Measurements from ENCODE around the gene CDC5L.

DNA sequence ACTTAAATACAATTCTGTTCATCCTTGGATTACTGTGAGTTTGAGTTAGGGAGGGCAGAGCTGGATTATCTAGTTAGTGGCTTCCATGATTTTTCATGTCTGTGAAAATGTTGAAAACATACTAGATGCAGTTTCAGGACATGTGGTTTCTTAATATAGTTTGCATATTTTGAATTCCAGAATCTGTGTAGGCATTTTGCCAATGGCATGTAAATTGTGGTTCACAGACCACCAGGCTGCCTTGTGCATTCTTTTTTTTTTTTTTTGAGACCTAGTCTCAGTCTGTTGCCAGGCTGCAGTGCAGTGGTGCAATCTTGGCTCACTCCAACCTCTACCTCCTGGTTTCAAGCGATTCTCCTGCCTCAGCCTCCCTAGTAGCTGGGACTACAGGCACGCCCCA, 42.8 kb downstream of the CDC5L start:
- TF ChIP-seq, protein P1, sequence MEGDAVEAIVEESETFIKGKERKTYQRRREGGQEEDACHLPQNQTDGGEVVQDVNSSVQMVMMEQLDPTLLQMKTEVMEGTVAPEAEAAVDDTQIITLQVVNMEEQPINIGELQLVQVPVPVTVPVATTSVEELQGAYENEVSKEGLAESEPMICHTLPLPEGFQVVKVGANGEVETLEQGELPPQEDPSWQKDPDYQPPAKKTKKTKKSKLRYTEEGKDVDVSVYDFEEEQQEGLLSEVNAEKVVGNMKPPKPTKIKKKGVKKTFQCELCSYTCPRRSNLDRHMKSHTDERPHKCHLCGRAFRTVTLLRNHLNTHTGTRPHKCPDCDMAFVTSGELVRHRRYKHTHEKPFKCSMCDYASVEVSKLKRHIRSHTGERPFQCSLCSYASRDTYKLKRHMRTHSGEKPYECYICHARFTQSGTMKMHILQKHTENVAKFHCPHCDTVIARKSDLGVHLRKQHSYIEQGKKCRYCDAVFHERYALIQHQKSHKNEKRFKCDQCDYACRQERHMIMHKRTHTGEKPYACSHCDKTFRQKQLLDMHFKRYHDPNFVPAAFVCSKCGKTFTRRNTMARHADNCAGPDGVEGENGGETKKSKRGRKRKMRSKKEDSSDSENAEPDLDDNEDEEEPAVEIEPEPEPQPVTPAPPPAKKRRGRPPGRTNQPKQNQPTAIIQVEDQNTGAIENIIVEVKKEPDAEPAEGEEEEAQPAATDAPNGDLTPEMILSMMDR (IDR thresholded peaks at IDR 0.05 in 2 of 3, conservative IDR thresholded peaks at IDR 0.05 in 1 of 3; ENCODE audit: borderline replicate concordance in 1 of 3, insufficient read depth in 1 of 3, low read depth in 2 of 3, low read length in 2 of 3): no peak
- TF ChIP-seq EZH2 (IDR thresholded peaks at IDR 0.05) (no peak), CEBPB (IDR thresholded peaks at IDR 0.05; ENCODE audit: low read depth) (no peak)
- TF ChIP-seq, protein P2, sequence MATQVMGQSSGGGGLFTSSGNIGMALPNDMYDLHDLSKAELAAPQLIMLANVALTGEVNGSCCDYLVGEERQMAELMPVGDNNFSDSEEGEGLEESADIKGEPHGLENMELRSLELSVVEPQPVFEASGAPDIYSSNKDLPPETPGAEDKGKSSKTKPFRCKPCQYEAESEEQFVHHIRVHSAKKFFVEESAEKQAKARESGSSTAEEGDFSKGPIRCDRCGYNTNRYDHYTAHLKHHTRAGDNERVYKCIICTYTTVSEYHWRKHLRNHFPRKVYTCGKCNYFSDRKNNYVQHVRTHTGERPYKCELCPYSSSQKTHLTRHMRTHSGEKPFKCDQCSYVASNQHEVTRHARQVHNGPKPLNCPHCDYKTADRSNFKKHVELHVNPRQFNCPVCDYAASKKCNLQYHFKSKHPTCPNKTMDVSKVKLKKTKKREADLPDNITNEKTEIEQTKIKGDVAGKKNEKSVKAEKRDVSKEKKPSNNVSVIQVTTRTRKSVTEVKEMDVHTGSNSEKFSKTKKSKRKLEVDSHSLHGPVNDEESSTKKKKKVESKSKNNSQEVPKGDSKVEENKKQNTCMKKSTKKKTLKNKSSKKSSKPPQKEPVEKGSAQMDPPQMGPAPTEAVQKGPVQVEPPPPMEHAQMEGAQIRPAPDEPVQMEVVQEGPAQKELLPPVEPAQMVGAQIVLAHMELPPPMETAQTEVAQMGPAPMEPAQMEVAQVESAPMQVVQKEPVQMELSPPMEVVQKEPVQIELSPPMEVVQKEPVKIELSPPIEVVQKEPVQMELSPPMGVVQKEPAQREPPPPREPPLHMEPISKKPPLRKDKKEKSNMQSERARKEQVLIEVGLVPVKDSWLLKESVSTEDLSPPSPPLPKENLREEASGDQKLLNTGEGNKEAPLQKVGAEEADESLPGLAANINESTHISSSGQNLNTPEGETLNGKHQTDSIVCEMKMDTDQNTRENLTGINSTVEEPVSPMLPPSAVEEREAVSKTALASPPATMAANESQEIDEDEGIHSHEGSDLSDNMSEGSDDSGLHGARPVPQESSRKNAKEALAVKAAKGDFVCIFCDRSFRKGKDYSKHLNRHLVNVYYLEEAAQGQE (IDR thresholded peaks at IDR 0.05; ENCODE audit: low read depth): no peak
